Neural progenitor cell (in vitro differentiated cells): ENCODE measurements around the gene MCF2L2.

Experiments
- EZH2 ChIP-seq: fragments of 200-600 bp; sonication (generic); IDR thresholded peaks from 2 replicates; pipeline ENCODE4 v1.6.1; 2017; ENCODE audit warnings: antibody characterized with exemption, mild to moderate bottlenecking, moderate library complexity
- EZH2phosphoT487 ChIP-seq: fragments of 200-600 bp; sonication (generic); IDR thresholded peaks from 2 replicates; pipeline ENCODE4 v1.6.1; 2017; ENCODE audit warnings: antibody characterized with exemption
- TF ChIP-seq, protein P1 (sequence below): fragments of 200-600 bp; sonication (generic); IDR thresholded peaks from 2 replicates; pipeline ENCODE4 v1.5.1; 2017; ENCODE audit warnings: antibody characterized with exemption, mild to moderate bottlenecking

DNA sequence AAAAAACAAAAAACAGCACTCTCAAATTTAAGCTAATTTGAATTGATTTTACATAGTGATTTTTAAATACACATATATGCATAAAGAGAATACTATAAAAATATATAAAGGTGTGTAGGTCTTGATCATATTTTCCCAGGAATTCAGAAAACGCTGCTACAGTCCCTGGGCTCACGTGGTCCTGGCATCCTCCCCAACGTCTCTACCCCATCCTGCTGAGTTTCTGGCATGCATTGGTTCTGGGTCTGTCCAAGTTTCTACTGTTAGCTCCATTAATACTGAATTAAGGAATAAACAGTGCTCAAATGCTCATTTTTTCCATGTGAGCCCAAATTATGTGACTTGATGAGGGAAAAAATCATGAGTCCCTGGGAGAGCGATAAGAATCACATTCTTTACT is 233.2 kb downstream of the MCF2L2 start:
- TF ChIP-seq, protein P1, sequence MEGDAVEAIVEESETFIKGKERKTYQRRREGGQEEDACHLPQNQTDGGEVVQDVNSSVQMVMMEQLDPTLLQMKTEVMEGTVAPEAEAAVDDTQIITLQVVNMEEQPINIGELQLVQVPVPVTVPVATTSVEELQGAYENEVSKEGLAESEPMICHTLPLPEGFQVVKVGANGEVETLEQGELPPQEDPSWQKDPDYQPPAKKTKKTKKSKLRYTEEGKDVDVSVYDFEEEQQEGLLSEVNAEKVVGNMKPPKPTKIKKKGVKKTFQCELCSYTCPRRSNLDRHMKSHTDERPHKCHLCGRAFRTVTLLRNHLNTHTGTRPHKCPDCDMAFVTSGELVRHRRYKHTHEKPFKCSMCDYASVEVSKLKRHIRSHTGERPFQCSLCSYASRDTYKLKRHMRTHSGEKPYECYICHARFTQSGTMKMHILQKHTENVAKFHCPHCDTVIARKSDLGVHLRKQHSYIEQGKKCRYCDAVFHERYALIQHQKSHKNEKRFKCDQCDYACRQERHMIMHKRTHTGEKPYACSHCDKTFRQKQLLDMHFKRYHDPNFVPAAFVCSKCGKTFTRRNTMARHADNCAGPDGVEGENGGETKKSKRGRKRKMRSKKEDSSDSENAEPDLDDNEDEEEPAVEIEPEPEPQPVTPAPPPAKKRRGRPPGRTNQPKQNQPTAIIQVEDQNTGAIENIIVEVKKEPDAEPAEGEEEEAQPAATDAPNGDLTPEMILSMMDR, result no peak
- TF ChIP-seq EZH2, result no peak
- TF ChIP-seq EZH2phosphoT487, result no peak
